Activated T-cell treated with anti-CD3 and anti-CD28 coated beads, Interleukin-2, amount 50 U/mL, for 72 hours (primary cell): ENCODE measurements around the gene GMDS. TPM values are rescaled to one million over a fixed set of nuclear protein-coding genes. Genes with fewer than 3 reads are reported as not detected.

Source experiments
- ATAC-seq, 2 donors: fragments of 150-1000 bp; cut with Tn5 transposase; replicated peaks in 1 of 2; 2 replicates each; pipeline ENCODE4 v1.10.0; 2021; ENCODE audit warnings: moderate library complexity in 2 of 2, mild to moderate bottlenecking in 1 of 2
- DNase-seq, 2 donors: peaks; one replicate each; pipeline ENCODE4 v3.0.0; 2021 to 2022; ENCODE audit warnings: mixed read lengths in 1 of 2
- H3K27ac Mint-ChIP-seq: one replicate; pipeline ENCODE4 v1.8.0; 2022; ENCODE audit warnings: mild to moderate bottlenecking, moderate library complexity, mixed read lengths
- H3K27me3 Mint-ChIP-seq: one replicate; pipeline ENCODE4 v1.8.0; 2022; ENCODE audit warnings: low read depth, mixed read lengths
- H3K36me3 Mint-ChIP-seq, 2 donors: one replicate each; pipeline ENCODE4 v1.8.0; 2022; ENCODE audit warnings: mixed read lengths in 2 of 2, mild to moderate bottlenecking in 1 of 2; ENCODE audit not compliant: insufficient read depth in 2 of 2
- H3K4me1 Mint-ChIP-seq: one replicate; pipeline ENCODE4 v1.8.0; 2022; ENCODE audit warnings: low read depth, mixed read lengths
- H3K4me3 Mint-ChIP-seq, 2 donors: one replicate each; pipeline ENCODE4 v1.8.0; 2022; ENCODE audit warnings: mild to moderate bottlenecking in 2 of 2, mixed read lengths in 2 of 2, moderate library complexity in 2 of 2
- H3K9me3 Mint-ChIP-seq, 2 donors: one replicate each; pipeline ENCODE4 v1.8.0; 2022; ENCODE audit warnings: mixed read lengths in 2 of 2
- total RNA-seq, 2 donors: library from RNA; stranded (reverse); gene quantifications; one replicate each; pipeline ENCODE4 v1.2.3, GENCODE V29; 2022

Gene GMDS
- total RNA-seq, 2 donors from 2014 or later = 23.8 to 33.0 TPM

DNA sequence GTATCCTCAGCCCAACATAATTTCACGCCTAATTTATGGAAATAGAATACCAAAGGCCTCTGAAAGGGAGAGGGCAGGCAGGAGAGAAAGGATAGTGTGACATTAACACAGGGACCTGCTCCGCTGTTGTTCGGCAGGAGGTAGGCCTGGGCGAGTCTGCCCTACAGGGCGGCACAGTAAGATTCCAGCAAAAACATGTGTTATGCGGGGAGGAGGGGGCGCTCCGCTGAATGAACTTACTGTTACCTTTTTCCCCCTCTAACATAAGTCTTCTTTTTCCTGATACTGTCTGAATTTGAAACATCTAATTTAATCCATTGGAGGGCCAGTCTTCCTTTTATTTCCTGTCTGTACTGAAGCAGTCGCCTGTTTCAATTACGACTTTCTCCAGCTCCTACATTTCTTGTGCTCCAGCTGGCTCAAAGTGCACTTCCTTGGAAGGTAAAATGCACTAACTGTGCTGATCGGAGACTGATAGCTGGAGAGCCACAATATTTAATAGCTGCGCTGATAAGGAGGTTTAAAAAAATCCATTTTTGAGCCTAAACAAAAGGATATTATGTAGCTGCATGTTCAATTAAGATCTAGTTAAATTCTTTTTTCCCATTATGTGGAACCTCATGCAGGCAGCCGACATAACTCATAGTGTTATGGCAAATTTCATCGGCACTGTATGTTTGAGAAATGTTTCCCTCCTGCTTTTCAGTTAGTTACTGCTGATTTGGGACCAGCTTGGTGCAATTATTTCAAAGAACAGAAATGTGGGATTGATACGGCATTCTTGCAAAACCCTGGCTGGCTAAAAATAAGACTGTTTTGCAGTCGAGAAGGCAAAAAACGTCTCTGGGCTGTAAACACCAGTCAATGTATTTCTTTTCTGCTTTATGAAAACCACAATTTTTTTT, 442.7 kb downstream of the GMDS start:
- no peak for ATAC-seq
- Mint-ChIP-seq H3K4me1 (peaks cover 5% of the 10 kb centered on the region), H3K4me3 (no peak overlapping the region), H3K36me3 (no peaks in the 10 kb centered on the region), H3K27ac (no peak overlapping the region), H3K27me3 (no peaks in the 10 kb centered on the region), H3K9me3 (no peaks in the 10 kb centered on the region)
- no peak for DNase-seq

- H3K9me3 Mint-ChIP-seq = no peaks in the 10 kb centered on the region
- H3K4me3 Mint-ChIP-seq = no peak overlapping the region
- H3K27me3 Mint-ChIP-seq = no peaks in the 10 kb centered on the region
- no peaks in the 10 kb centered on the region for H3K36me3 Mint-ChIP-seq
- ATAC-seq = no peak
- H3K4me1 Mint-ChIP-seq = peaks cover 14% of the 10 kb centered on the region
- DNase-seq = no peak
- no peak overlapping the region for H3K27ac Mint-ChIP-seq
These were observed 444.0 kb downstream of the GMDS start for GRCh38 chr6:1801401-1801800.

GRCh38 chr6:1800845-1801244, 444.6 kb downstream of the GMDS start:
- no peaks in the 10 kb centered on the region for H3K27me3 Mint-ChIP-seq
- DNase-seq (no peak), ATAC-seq (no peak)
- peaks cover 14% of the 10 kb centered on the region for H3K4me1 Mint-ChIP-seq
- H3K4me3 Mint-ChIP-seq = no peak overlapping the region
- no peaks in the 10 kb centered on the region for H3K9me3 Mint-ChIP-seq
- no peaks in the 10 kb centered on the region for H3K36me3 Mint-ChIP-seq
- H3K27ac Mint-ChIP-seq = no peak overlapping the region

DNA sequence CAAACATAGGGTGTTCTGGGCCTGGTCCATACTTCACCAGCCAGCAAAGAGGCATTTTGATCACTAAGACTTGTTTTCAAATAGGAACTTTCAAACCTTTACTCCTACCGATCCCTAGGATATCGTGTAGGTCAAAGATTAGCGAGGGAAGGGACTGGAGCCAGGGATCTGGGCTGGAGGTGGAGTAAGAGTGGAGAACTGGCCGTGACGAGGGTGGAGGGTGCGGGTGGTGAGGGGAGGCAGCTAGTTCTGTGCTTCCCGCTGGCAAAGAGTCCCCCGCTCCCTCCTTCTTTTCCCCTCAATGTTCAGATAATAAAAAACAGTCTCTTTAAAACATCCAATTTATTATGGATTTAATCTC, 446.5 kb downstream of the GMDS start:
- Mint-ChIP-seq H3K4me1 (peaks cover 14% of the 10 kb centered on the region), H3K27ac (no peak overlapping the region), H3K36me3 (no peaks in the 10 kb centered on the region), H3K9me3 (no peaks in the 10 kb centered on the region), H3K27me3 (no peaks in the 10 kb centered on the region), H3K4me3 (no peak overlapping the region)
- ATAC-seq (no peak), DNase-seq (no peak)

GRCh38 chr6:1798303-1798964, 447.0 kb downstream of the GMDS start:
- DNase-seq = no peak
- Mint-ChIP-seq H3K4me1 (peaks cover 14% of the 10 kb centered on the region), H3K9me3 (no peaks in the 10 kb centered on the region), H3K27ac (peak overlapping the region; percentile 48), H3K36me3 (no peaks in the 10 kb centered on the region), H3K27me3 (no peaks in the 10 kb centered on the region), H3K4me3 (no peak overlapping the region)
- ATAC-seq = no peak

- H3K36me3 Mint-ChIP-seq = no peaks in the 10 kb centered on the region
- H3K4me1 Mint-ChIP-seq = peaks cover 14% of the 10 kb centered on the region
- no peak overlapping the region for H3K4me3 Mint-ChIP-seq
- ATAC-seq (no peak), DNase-seq (no peak)
- no peaks in the 10 kb centered on the region for H3K27me3 Mint-ChIP-seq
- H3K27ac Mint-ChIP-seq = peak overlapping the region; percentile 48
- H3K9me3 Mint-ChIP-seq = no peaks in the 10 kb centered on the region
These were observed 447.6 kb downstream of the GMDS start for GRCh38 chr6:1797801-1798200.

- H3K27me3 Mint-ChIP-seq = no peaks in the 10 kb centered on the region
- no peak overlapping the region for H3K4me3 Mint-ChIP-seq
- H3K4me1 Mint-ChIP-seq = peaks cover 14% of the 10 kb centered on the region
- no peaks in the 10 kb centered on the region for H3K9me3 Mint-ChIP-seq
- ATAC-seq = no peak
- DNase-seq = no peak
- no peak overlapping the region for H3K27ac Mint-ChIP-seq
- H3K36me3 Mint-ChIP-seq = no peaks in the 10 kb centered on the region
These were observed 448.5 kb downstream of the GMDS start for GRCh38 chr6:1796706-1797529.

DNA sequence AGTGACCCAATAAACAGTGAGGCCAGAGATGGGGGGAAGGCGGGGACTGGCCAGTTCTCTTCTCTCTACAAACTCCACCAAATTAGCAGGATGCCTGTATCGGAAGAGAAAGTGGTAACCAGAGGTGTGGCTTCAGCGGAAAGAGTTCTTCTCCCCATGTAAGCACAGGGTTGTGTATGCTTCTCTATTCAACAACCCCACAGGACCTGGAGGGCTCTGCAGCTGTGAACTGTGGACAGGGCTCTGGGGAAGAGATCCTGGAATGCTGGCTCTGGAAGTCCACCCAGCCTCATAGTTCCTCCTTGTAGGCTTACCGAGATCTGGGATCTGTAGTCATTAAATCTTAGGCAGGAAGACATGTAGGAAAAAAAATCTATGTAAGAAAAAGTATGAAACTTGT, 449.5 kb downstream of the GMDS start:
- Mint-ChIP-seq H3K27me3 (no peaks in the 10 kb centered on the region), H3K27ac (no peak overlapping the region), H3K4me3 (no peak overlapping the region), H3K4me1 (peaks cover 14% of the 10 kb centered on the region), H3K9me3 (no peaks in the 10 kb centered on the region), H3K36me3 (no peaks in the 10 kb centered on the region)
- DNase-seq = no peak
- ATAC-seq = no peak

DNA sequence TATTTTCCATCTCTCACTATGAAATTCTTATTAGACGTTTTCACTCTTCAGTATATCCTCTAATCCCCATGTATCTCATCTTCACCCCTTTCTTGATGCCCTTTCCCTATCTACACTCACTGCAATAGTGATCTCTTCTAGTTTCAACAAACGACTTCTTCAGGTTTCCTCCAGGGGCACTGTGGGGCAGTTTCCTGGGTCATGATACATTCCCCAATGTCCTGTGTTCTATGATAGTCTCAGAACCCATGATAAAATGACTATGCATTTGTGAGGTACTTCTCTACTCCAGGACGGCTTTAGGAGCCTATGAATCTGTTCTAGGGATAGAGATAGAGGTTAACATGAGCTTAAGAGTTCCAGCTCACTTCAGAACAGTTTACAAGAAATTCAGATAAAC, 452.4 kb downstream of the GMDS start:
- no peaks in the 10 kb centered on the region for H3K27me3 Mint-ChIP-seq
- H3K4me3 Mint-ChIP-seq = no peak overlapping the region
- no peak overlapping the region for H3K27ac Mint-ChIP-seq
- H3K4me1 Mint-ChIP-seq = peaks cover 11% of the 10 kb centered on the region
- ATAC-seq = peak in 1 of 2 donors; percentile 53
- peak in 1 of 2 donors; percentile 11 for DNase-seq
- no peaks in the 10 kb centered on the region for H3K9me3 Mint-ChIP-seq
- H3K36me3 Mint-ChIP-seq = no peaks in the 10 kb centered on the region

- Mint-ChIP-seq H3K27me3 (no peaks in the 10 kb centered on the region), H3K4me1 (no peaks in the 10 kb centered on the region), H3K9me3 (no peaks in the 10 kb centered on the region), H3K27ac (no peak overlapping the region), H3K36me3 (no peaks in the 10 kb centered on the region), H3K4me3 (no peak overlapping the region)
- DNase-seq = no peak
- no peak for ATAC-seq
These were observed 454.7 kb downstream of the GMDS start for GRCh38 chr6:1790684-1791083.

DNA sequence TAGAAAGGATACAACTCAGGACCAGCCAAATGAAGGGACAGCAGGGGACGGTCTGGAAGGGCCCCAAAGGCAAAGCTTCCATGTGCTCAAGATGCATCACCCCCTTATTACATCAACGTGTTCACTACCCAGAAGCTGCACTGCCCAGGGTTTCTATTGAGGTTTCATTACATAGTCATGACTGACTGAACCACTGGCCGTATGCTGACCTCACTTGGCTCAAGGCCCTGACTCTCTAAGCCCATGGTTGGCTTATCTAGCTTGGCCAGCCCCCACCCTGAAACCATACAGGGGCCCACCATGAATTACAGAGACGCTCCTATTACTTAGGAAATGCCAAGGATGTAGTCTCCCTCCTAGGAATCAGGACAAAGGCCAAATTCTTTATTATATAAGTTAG, 456.3 kb downstream of the GMDS start:
- ATAC-seq (no peak), DNase-seq (no peak)
- Mint-ChIP-seq H3K27ac (no peak overlapping the region), H3K9me3 (no peaks in the 10 kb centered on the region), H3K27me3 (no peaks in the 10 kb centered on the region), H3K4me3 (no peak overlapping the region), H3K36me3 (no peaks in the 10 kb centered on the region), H3K4me1 (no peaks in the 10 kb centered on the region)

GRCh38 chr6:1787894-1788293, 457.5 kb downstream of the GMDS start:
- H3K27me3 Mint-ChIP-seq = no peaks in the 10 kb centered on the region
- no peak overlapping the region for H3K4me3 Mint-ChIP-seq
- H3K4me1 Mint-ChIP-seq = no peaks in the 10 kb centered on the region
- no peak overlapping the region for H3K27ac Mint-ChIP-seq
- H3K36me3 Mint-ChIP-seq = no peaks in the 10 kb centered on the region
- no peaks in the 10 kb centered on the region for H3K9me3 Mint-ChIP-seq
- DNase-seq = no peak
- ATAC-seq = no peak
